ENCODE results near the gene POLR1H.
A peak's percentile ranks its signal among the peaks of the same experiment; 100 is the strongest.

Gene POLR1H

DNA sequence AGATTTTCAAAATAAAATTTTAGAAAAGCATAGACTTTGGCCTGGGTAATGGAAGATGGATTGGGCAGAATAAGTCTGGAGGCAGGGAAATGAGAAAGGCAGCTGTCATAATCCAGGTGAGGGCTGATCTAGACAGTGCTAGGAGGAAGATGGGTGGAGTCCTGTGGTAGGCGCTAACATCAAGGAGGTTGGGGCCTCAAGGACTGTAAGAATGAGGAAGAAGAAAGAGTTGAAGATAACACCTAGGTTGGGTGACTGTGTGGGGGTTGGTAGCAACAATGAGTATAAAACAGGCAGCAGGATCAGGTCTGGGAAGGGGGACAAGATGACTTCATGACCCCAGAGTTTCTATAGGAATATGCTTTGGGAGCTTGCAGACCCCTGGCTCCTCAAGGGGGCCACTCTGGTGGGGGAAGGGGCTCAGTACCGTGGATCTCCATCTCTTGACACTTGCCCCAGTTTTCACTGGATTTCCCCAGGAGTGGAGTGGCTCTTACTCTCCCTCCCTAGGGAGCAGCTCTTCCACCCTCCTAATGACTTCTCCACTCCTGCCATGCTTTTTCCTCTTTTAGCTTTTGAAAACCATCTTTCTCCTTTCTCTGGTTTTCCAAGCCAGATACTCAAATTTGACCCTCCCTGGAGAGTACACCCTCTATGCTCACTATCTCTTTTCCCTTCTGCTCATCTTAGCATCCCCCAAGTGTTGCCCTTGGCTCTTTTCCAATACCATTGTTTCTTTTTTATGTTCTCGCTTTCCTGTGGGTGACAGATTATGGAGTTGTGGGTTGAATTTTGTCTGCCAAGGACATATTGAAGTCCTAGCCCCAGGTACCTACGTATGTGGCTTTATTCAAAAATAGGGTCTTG, 37.1 kb downstream of the POLR1H start:
- DNase-seq: no peak

GRCh38 chr6:30100154-30100553, 39.1 kb downstream of the POLR1H start:
- DNase-seq: no peak

GRCh38 chr6:30100585-30101443, 39.7 kb downstream of the POLR1H start:
- DNase-seq: no peak

GRCh38 chr6:30101444-30102413, 40.7 kb downstream of the POLR1H start:
- peak; percentile 55 for DNase-seq

DNA sequence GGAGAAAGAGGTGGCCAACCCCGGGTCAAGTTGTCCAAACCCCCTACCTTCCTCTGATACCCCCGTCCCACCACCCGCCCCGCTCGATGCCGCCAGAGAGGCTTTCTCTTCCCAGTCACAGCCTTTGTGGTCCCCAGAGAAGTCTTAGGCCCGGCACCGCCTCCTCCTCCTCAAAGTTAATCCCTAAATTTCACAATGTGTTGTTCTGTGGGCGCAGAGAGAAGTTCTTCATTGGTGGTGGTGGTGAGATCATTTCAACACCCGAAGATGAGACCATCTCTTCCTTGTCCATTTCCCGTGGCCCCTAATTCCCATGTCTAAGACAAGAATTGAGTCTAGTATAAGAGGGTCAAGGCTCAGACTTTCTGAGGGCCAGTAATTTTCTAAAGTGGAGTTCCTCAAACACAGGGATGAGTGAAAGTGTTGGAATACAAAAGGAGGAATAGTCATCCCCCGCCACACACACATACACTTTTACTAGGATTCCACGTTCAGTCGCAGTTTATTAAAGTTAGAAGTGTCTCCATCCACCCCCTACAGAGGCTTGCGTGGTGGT, 41.4 kb downstream of the POLR1H start:
- no peak for DNase-seq

DNA sequence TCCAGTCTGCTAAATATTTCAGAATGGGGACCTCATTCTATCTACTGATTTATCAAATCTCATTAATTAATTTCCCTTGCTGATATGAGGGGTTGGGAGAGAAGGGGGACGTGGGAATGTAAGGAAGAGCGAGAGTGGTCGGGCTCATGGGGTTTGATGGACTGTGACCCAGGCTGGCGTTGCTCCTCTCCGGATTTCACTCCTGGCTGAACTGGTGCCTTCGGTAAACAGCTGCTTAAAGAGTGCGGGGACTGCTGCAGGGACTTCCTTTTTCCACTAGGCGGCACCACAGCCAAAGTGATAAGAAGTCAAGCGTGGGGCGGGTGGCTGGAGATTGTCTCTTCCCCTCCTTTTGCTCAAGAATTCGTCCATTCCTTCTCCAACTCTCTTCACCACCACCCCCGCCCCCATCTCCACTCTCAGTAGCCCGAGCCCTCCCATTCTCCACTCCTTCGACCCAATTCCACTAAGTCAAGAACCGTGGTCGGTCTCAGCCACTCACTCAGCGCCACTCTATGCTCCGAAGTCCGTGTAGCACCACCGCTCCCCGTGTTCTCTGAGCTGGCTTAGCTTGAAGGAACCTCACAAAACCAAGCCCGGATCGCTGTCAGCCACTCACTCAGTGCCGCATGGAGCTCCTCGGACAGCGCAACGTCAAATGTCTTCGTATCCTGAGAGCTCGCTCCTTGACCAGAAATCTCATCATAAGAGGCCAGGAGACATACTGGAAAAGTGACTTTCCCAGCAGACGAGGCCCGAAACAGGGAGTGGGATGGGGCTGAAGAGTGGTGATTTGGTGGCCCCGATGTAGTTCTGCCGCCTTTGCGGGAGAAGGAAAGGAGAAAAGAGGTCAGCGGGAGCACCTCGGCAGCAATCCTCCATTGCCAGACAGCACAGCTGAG, 42.2 kb downstream of the POLR1H start:
- peak; percentile 88 for DNase-seq

- no peak for DNase-seq
These were observed 42.8 kb downstream of the POLR1H start for GRCh38 chr6:30103872-30104179.

DNA sequence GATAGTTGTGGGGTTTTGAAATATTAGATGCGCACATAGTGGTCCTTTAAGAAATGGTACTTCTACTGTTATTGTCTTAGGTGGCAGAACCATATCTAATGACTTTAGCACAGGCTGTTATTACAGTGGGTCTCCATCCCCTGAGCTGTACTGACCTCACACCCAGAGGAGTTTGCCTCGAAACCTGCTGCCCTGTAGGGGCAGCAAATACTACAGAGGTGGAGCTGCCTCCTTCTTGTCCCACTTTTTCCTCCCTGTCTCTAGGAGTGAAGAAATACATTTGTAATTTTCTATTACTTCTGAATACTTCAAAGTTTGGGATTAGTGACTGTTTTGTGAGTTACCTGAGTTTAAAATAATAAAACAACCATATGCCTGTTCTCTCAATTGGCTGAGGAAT, 43.6 kb downstream of the POLR1H start:
- DNase-seq: no peak

GRCh38 chr6:30111266-30111856, 50.3 kb downstream of the POLR1H start:
- no peak for DNase-seq

- no peak for DNase-seq
These were observed 51.4 kb downstream of the POLR1H start for GRCh38 chr6:30112402-30112994.

GRCh38 chr6:30113003-30113759, 52.1 kb downstream of the POLR1H start, which contains the start of gene TRIM31:
Gene TRIM31, minus strand, starts transcription at chr6:30113090. Its CDS starts 285 bp downstream, at chr6:30112805.
- no peak for DNase-seq

DNA sequence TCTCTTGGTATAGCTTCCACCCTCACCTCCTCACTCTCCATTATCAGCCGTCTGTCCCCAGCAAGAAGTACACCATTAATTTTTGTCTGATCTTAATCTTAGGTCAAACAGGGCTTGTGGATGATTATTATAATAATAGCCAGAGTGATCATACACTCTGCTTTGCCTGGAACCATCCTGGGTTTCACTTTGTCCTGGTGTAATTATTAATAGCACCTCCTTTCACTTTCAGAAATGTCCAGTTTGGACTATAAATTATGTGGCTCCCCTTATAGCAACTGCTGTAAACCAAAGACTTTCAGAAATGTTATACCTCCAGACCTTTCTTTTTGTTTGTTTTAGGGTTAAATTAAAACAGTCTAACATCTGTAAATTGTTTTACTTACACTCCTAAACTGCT, 52.8 kb downstream of the POLR1H start:
- no peak for DNase-seq

Measured in kidney glomerular epithelial cell (primary cell).